Progenitor cell of endocrine pancreas (in vitro differentiated cells): ENCODE data around the gene TECTB. TPM values are rescaled to one million over a fixed set of nuclear protein-coding genes. Genes with fewer than 3 reads are reported as not detected.

Experiments
- DNase-seq: peaks from one replicate; pipeline ENCODE4 v3.0.0; 2021; ENCODE audit warnings: low spot score; ENCODE audit not compliant: unreplicated experiment
- H3K27ac Mint-ChIP-seq: 2 replicates; pipeline ENCODE4 v1.8.0; 2021; ENCODE audit warnings: mild to moderate bottlenecking, moderate library complexity, mixed read lengths
- H3K27me3 Mint-ChIP-seq: 2 replicates; pipeline ENCODE4 v1.8.0; 2021; ENCODE audit warnings: mixed read lengths
- H3K36me3 Mint-ChIP-seq: 2 replicates; pipeline ENCODE4 v1.8.0; 2022; ENCODE audit warnings: mixed read lengths; ENCODE audit not compliant: insufficient read depth
- H3K4me1 Mint-ChIP-seq: 2 replicates; pipeline ENCODE4 v1.8.0; 2021; ENCODE audit warnings: low read depth, mixed read lengths
- H3K4me3 Mint-ChIP-seq: 2 replicates; pipeline ENCODE4 v1.8.0; 2021; ENCODE audit warnings: low read depth, mild to moderate bottlenecking, moderate library complexity, mixed read lengths
- H3K9me3 Mint-ChIP-seq: 2 replicates; pipeline ENCODE4 v1.8.0; 2021; ENCODE audit warnings: low read depth, mixed read lengths
- total RNA-seq: library from RNA; stranded (reverse); gene quantifications from 2 replicates; pipeline ENCODE4 v1.2.1, GENCODE V29; 2021
- TF ChIP-seq, protein P1 (sequence below): fragments of 200-600 bp; sonication (generic); IDR thresholded peaks from one replicate; pipeline ENCODE4 v1.5.0; 2021; ENCODE audit warnings: antibody characterized with exemption, mild to moderate bottlenecking; ENCODE audit not compliant: unreplicated experiment

TECTB gene
- total RNA-seq, 1 donor from 2014 or later: not detected

- no peak overlapping the region for H3K4me3 Mint-ChIP-seq
- no peaks in the 10 kb centered on the region for H3K9me3 Mint-ChIP-seq
- TF ChIP-seq, protein P1, sequence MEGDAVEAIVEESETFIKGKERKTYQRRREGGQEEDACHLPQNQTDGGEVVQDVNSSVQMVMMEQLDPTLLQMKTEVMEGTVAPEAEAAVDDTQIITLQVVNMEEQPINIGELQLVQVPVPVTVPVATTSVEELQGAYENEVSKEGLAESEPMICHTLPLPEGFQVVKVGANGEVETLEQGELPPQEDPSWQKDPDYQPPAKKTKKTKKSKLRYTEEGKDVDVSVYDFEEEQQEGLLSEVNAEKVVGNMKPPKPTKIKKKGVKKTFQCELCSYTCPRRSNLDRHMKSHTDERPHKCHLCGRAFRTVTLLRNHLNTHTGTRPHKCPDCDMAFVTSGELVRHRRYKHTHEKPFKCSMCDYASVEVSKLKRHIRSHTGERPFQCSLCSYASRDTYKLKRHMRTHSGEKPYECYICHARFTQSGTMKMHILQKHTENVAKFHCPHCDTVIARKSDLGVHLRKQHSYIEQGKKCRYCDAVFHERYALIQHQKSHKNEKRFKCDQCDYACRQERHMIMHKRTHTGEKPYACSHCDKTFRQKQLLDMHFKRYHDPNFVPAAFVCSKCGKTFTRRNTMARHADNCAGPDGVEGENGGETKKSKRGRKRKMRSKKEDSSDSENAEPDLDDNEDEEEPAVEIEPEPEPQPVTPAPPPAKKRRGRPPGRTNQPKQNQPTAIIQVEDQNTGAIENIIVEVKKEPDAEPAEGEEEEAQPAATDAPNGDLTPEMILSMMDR: no peak
These were observed 53.5 kb downstream of the TECTB start for GRCh38 chr10:112336556-112337201.

GRCh38 chr10:112338957-112339356 is 55.8 kb downstream of the TECTB start:
- Mint-ChIP-seq H3K27me3 (peaks cover 13% of the 10 kb centered on the region), H3K4me1 (peaks cover 2% of the 10 kb centered on the region), H3K4me3 (no peak overlapping the region), H3K9me3 (no peaks in the 10 kb centered on the region), H3K36me3 (no peaks in the 10 kb centered on the region), H3K27ac (no peak overlapping the region)
- TF ChIP-seq, protein P1: no peak
- no peak for DNase-seq

More at GRCh38 chr10:112336556-112337201, 53.5 kb downstream of the TECTB start:
- DNase-seq: no peak
- no peak overlapping the region for H3K27ac Mint-ChIP-seq
- no peaks in the 10 kb centered on the region for H3K36me3 Mint-ChIP-seq
- peaks cover 12% of the 10 kb centered on the region for H3K27me3 Mint-ChIP-seq
- peaks cover 6% of the 10 kb centered on the region for H3K4me1 Mint-ChIP-seq

- no peak for DNase-seq
- Mint-ChIP-seq H3K27ac (no peak overlapping the region), H3K27me3 (peaks cover 13% of the 10 kb centered on the region), H3K9me3 (no peaks in the 10 kb centered on the region), H3K36me3 (no peaks in the 10 kb centered on the region), H3K4me3 (no peak overlapping the region), H3K4me1 (peaks cover 2% of the 10 kb centered on the region)
- TF ChIP-seq, protein P1: no peak
These were observed 57.4 kb downstream of the TECTB start for GRCh38 chr10:112340601-112341000.

DNA sequence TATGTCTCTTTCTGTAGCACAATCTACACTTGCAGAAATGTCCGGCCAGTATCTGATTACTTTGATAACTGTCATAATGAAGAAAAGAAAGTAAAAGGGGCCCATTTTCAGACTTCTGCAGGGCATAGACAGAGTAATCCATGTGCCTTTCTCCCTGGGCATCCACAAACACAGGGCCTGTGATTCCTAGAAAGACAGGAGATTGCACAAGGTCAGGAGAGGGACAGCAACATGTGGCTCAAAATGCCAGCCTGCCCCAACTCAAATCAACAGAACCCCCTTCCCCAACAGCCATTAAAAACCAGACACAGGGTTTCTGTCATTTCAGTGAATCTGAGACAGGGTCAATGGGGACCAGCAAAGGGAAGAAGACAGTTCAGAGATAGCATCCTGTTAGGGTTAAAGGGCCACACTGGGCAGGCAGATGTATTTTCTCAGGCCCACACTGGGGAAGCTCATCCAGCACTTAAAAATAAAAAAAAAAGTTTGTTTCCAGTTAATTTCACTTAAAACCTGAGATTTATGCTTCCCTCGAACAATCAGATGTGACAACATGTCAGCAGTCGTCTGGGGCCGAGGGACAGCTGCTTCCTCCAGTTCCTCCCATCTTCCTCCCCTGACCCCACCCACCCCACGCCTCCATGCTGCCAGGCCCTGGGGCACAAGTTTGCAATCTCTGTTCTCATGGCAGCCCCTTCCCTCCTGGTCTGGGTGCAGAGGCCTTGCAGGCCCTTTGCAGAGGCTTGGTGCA is 60.0 kb downstream of the TECTB start:
- TF ChIP-seq, protein P1: no peak
- Mint-ChIP-seq H3K27me3 (peaks cover 9% of the 10 kb centered on the region), H3K27ac (no peak overlapping the region), H3K9me3 (no peaks in the 10 kb centered on the region), H3K4me3 (no peak overlapping the region), H3K4me1 (no peaks in the 10 kb centered on the region), H3K36me3 (no peaks in the 10 kb centered on the region)
- no peak for DNase-seq

GRCh38 chr10:112344261-112344660 is 61.1 kb downstream of the TECTB start:
- TF ChIP-seq, protein P1: no peak
- no peaks in the 10 kb centered on the region for H3K4me1 Mint-ChIP-seq
- H3K4me3 Mint-ChIP-seq: no peak overlapping the region
- no peaks in the 10 kb centered on the region for H3K36me3 Mint-ChIP-seq
- H3K9me3 Mint-ChIP-seq: no peaks in the 10 kb centered on the region
- peaks cover 9% of the 10 kb centered on the region for H3K27me3 Mint-ChIP-seq
- DNase-seq: no peak
- H3K27ac Mint-ChIP-seq: no peak overlapping the region
